IMR-90 (cell line): Measurements from ENCODE around the gene THRB. TPM values are rescaled to one million over a fixed set of nuclear protein-coding genes. Genes with fewer than 3 reads are reported as not detected.

Experiments
- ATAC-seq: fragments of 200-7000 bp; cut with Tn5 transposase; 2 replicates; pipeline ENCODE4 v1.9.1; 2020; ENCODE audit warnings: low read depth, mild to moderate bottlenecking, moderate library complexity
- BruUV-seq: library from RNA; stranded (reverse); fragments of 400-500 nt; replicated peaks from 2 replicates; lab custom pipeline; 2021; lab: Mats Ljungman, UMichigan
- CTCF ChIA-PET: fragments of 300-600 bp; formaldehyde crosslinking; extraction: SDS; loops from one replicate; lab custom pipeline; 2021; ENCODE audit warnings: antibody characterized with exemption; lab: Yijun Ruan, JAX
- POLR2A ChIA-PET: fragments of 300-600 bp; sonication (Branson Sonifier 250); formaldehyde crosslinking; loops from one replicate; lab custom pipeline; 2022; ENCODE audit warnings: antibody characterized with exemption; ENCODE audit not compliant: unreplicated experiment; lab: Charles Lee
- DNase-seq: peaks from one replicate; pipeline ENCODE4 v3.0.0; 2013
- H2AFZ ChIP-seq: replicated peaks from 2 replicates; pipeline ENCODE3; 2013; ENCODE audit warnings: low read length, mild to moderate bottlenecking; ENCODE audit not compliant: poor library complexity
- H2AK5ac ChIP-seq: 2 replicates; pipeline ENCODE4 v1.6.1; 2013; ENCODE audit warnings: low read depth, low read length, inconsistent platforms
- H2AK9ac ChIP-seq: replicated peaks from 2 replicates; pipeline ENCODE3; 2013; ENCODE audit warnings: mild to moderate bottlenecking, low read depth, low read length, moderate library complexity; ENCODE audit not compliant: poor library complexity
- H2BK120ac ChIP-seq: 2 replicates; pipeline ENCODE4 v1.6.1; 2013; ENCODE audit warnings: low read depth, low read length, inconsistent platforms
- H2BK15ac ChIP-seq: 3 replicates; pipeline ENCODE4 v1.6.1; 2013; ENCODE audit warnings: low read depth, low read length, inconsistent platforms
- H2BK20ac ChIP-seq: 2 replicates; pipeline ENCODE4 v1.6.1; 2013; ENCODE audit warnings: low read depth, mild to moderate bottlenecking, inconsistent platforms, low read length, moderate library complexity
- H2BK5ac ChIP-seq: 2 replicates; pipeline ENCODE4 v1.6.1; 2013; ENCODE audit warnings: mild to moderate bottlenecking, low read depth, low read length, inconsistent platforms; ENCODE audit not compliant: poor library complexity, severe bottlenecking
- H3K14ac ChIP-seq: replicated peaks from 2 replicates; pipeline ENCODE4 v1.6.1; 2013; ENCODE audit warnings: low read depth, low read length, inconsistent platforms
- H3K18ac ChIP-seq: 2 replicates; pipeline ENCODE4 v1.6.1; 2013; ENCODE audit warnings: low read depth, low read length, control low read depth
- H3K23ac ChIP-seq: 2 replicates; pipeline ENCODE4 v1.6.1; 2013; ENCODE audit warnings: low read depth, low read length, inconsistent platforms
- H3K27ac ChIP-seq: 2 replicates; pipeline ENCODE4 v1.5.1; 2013; ENCODE audit warnings: mild to moderate bottlenecking, control low read depth, low read length; ENCODE audit not compliant: insufficient read depth
- H3K27me3 ChIP-seq: 2 replicates; pipeline ENCODE4 v1.6.1; 2013; ENCODE audit warnings: low read length; ENCODE audit not compliant: control insufficient read depth, insufficient read depth
- H3K36me3 ChIP-seq: 2 replicates; pipeline ENCODE4 v1.6.1; 2013; ENCODE audit warnings: low read length, mixed read lengths; ENCODE audit not compliant: control insufficient read depth, insufficient read depth
- H3K4ac ChIP-seq: 2 replicates; pipeline ENCODE4 v1.6.1; 2013; ENCODE audit warnings: low read depth, low read length, inconsistent platforms
- H3K4me1 ChIP-seq: 2 replicates; pipeline ENCODE4 v1.6.1; 2013; ENCODE audit warnings: low read length, mixed read lengths; ENCODE audit not compliant: control insufficient read depth, insufficient read depth
- H3K4me2 ChIP-seq: 2 replicates; pipeline ENCODE4 v1.6.1; 2013; ENCODE audit warnings: low read depth, mild to moderate bottlenecking, control low read depth, low read length, moderate library complexity
- H3K4me3 ChIP-seq: 2 replicates; pipeline ENCODE4 v1.5.1; 2013; ENCODE audit warnings: low read depth, mild to moderate bottlenecking, control low read depth, low read length, moderate library complexity; ENCODE audit not compliant: insufficient read depth
- H3K56ac ChIP-seq: 2 replicates; pipeline ENCODE4 v1.6.1; 2013; ENCODE audit warnings: low read length, inconsistent platforms; ENCODE audit not compliant: insufficient read depth; ENCODE audit errors: extremely low read depth
- H3K79me1 ChIP-seq, 2 experiments: 2 replicates each; pipeline ENCODE4 v1.6.1; 2013; ENCODE audit warnings: low read length in 2 of 2, inconsistent platforms in 1 of 2, low read depth in 1 of 2
- H3K9ac ChIP-seq: 2 replicates; pipeline ENCODE4 v1.6.1; 2013; ENCODE audit warnings: low read depth, low read length, control low read depth
- H3K9me1 ChIP-seq: 2 replicates; pipeline ENCODE4 v1.6.1; 2013; ENCODE audit warnings: low read length, inconsistent platforms; ENCODE audit not compliant: insufficient read depth
- H3K9me3 ChIP-seq: 2 replicates; pipeline ENCODE4 v1.6.1; 2013; ENCODE audit warnings: low read length; ENCODE audit not compliant: control insufficient read depth, insufficient read depth
- H4K20me1 ChIP-seq: 2 replicates; pipeline ENCODE4 v1.6.1; 2013; ENCODE audit warnings: low read length, inconsistent platforms; ENCODE audit not compliant: insufficient read depth
- H4K5ac ChIP-seq: 2 replicates; pipeline ENCODE4 v1.6.1; 2013; ENCODE audit warnings: mild to moderate bottlenecking, low read depth, low read length, control low read depth
- H4K8ac ChIP-seq, 2 experiments: 2 replicates each; pipeline ENCODE4 v1.6.1; 2013; ENCODE audit warnings: low read depth in 2 of 2, low read length in 2 of 2, control low read depth in 1 of 2, inconsistent platforms in 1 of 2
- H4K91ac ChIP-seq: 2 replicates; pipeline ENCODE4 v1.6.1; 2013; ENCODE audit warnings: low read depth, low read length, inconsistent platforms; ENCODE audit not compliant: insufficient read depth
- MXI1 ChIP-seq: IDR thresholded peaks from 2 replicates; pipeline ENCODE4 v1.6.1; 2012; ENCODE audit warnings: low read depth, mild to moderate bottlenecking, low read length, moderate library complexity, borderline replicate concordance
- POLR2A ChIP-seq: IDR thresholded peaks from 2 replicates; pipeline ENCODE4 v1.6.1; 2012; ENCODE audit warnings: mild to moderate bottlenecking, low read depth, low read length
- RAD21 ChIP-seq: IDR thresholded peaks from 2 replicates; pipeline ENCODE4 v1.6.1; 2012; ENCODE audit warnings: low read length, improper control_type of control experiment
- WGBS, 2 experiments: methylation state at CpG; one replicate each; pipeline versions ENCODE4 v1.1.5 to v1.1.7; 2013; ENCODE audit warnings: missing lambda C conversion rate in 2 of 2; ENCODE audit not compliant: insufficient read length in 1 of 2; ENCODE audit errors: extremely low coverage in 2 of 2; 5-methylcytosine and 5-hydroxymethylcytosine counted together
- dilution Hi-C: fragments of 300-500 bp; cut with HindIII; formaldehyde crosslinking; loops from one replicate; pipeline ENCODE4 v1.14.3; 2018; ENCODE audit warnings: low sequenced_read_pairs; ENCODE audit not compliant: unreplicated experiment
- in situ Hi-C: fragments of 300-500 bp; cut with MboI; formaldehyde crosslinking; loops from 3 replicates; pipeline ENCODE4 v1.14.3; 2019; ENCODE audit warnings: low sequenced_read_pairs, inconsistent platforms, mixed read lengths
- intact Hi-C: fragments of 100-400 bp; cut with micrococcal nuclease; formaldehyde crosslinking; loops from 2 replicates; pipeline ENCODE4 v1.10.0; 2022
- polyA plus RNA-seq, 3 experiments: library from polyadenylated mRNA; depleted of rRNA; stranded (reverse); fragments of >200 nt; gene quantifications; 2 replicates each; pipeline ENCODE4 v1.2.3, GENCODE V29; 2012; ENCODE audit warnings: low replicate concordance in 1 of 3
- total RNA-seq: library from RNA; depleted of rRNA; stranded (reverse); fragments of >200 nt; gene quantifications from 2 replicates; pipeline ENCODE4 v1.2.3, GENCODE V29; 2012

THRB gene
- total and polyA plus RNA-seq, 2 of the 4 experiments (the other 2 are of a cell fraction) = under 0.01 TPM; not detected in 1

DNA sequence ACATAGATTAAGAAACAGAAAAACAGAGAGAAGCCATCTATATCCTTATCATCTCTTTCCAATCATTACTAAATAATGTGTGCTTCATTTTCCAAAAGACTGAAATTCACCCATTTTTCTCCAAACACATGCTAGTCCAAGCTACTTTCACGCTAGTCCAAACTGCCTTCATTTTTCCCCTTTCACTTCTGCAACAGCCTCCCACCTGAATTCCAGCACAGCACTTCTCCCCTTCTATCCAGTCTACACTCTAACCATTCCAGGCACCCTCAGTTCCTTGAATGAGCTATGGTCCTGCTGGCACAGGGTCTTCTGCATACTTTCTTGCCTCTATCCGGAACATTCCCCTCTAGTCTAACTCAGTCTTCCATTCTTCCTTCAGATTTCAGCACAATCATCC is 112.0 kb downstream of the THRB start:
- no peak overlapping the region for H3K18ac ChIP-seq
- H4K20me1 ChIP-seq = no peaks in the 10 kb centered on the region
- H3K79me1 ChIP-seq = no peaks in the 10 kb centered on the region
- no peak overlapping the region for H4K5ac ChIP-seq
- H2BK120ac ChIP-seq = no peak overlapping the region
- BruUV-seq = no TSS peak
- no peak for ATAC-seq
- H3K4me3 ChIP-seq = no peak overlapping the region
- no peaks in the 10 kb centered on the region for H3K9me1 ChIP-seq
- 100% methylated on average over 1 of the region's 2 CpGs; no CpG with 5 or more reads in 1 of the 2 experiments for WGBS, 2 experiments
- H3K27me3 ChIP-seq = no peaks in the 10 kb centered on the region
- no peak overlapping the region for H3K14ac ChIP-seq
- H3K27ac ChIP-seq = no peak overlapping the region
- no peak overlapping the region for H2BK20ac ChIP-seq
- H3K4me1 ChIP-seq = no peaks in the 10 kb centered on the region
- H3K4me2 ChIP-seq = no peak overlapping the region
- POLR2A ChIA-PET = no interaction called here
- H2BK5ac ChIP-seq = no peak overlapping the region
- no peaks in the 10 kb centered on the region for H3K36me3 ChIP-seq
- no peak overlapping the region for H3K4ac ChIP-seq
- H2AK9ac ChIP-seq = no peak overlapping the region
- no peak for TF ChIP-seq RAD21
- TF ChIP-seq MXI1 = no peak
- no peak for TF ChIP-seq POLR2A
- in situ Hi-C loops (no loop called here), intact Hi-C loops (no loop called here), dilution Hi-C loops (no loop called here)
- H4K91ac ChIP-seq = no peak overlapping the region
- H2AK5ac ChIP-seq = no peak overlapping the region
- no peak overlapping the region for H2BK15ac ChIP-seq
- H4K8ac ChIP-seq = no peak overlapping the region
- DNase-seq = no peak
- no peaks in the 10 kb centered on the region for H3K9me3 ChIP-seq
- no peak overlapping the region for H3K9ac ChIP-seq
- no peak overlapping the region for H3K56ac ChIP-seq
- no peak overlapping the region for H2AFZ ChIP-seq
- no peak overlapping the region for H3K23ac ChIP-seq
- CTCF ChIA-PET = interaction anchor here (0.6 kb wide), 1 partner anchor 386 kb away, joined by 3 read pairs; no protein-coding TSS in a partner anchor
